IPS DF 6.9 (cell line): ENCODE results near the gene MYO1A.
"Not testable (repeated sequence)": the region's sequence is repeated elsewhere in the genome, so short reads cannot be mapped to it uniquely, and the experiment has no call there.

Experiments
- DNase-seq: peaks from one replicate; pipeline ENCODE4 v3.0.0-alpha.2; 2013; ENCODE audit warnings: low read depth, low spot score
- H3K27ac ChIP-seq: one replicate; pipeline ENCODE4 v1.5.1; 2013; ENCODE audit warnings: low read length, control low read depth
- H3K27me3 ChIP-seq: 2 replicates; pipeline ENCODE4 v1.6.1; 2013; ENCODE audit warnings: mild to moderate bottlenecking, low read length; ENCODE audit not compliant: control insufficient read depth, insufficient read depth
- H3K36me3 ChIP-seq: 2 replicates; pipeline ENCODE4 v1.6.1; 2013; ENCODE audit warnings: low read length; ENCODE audit not compliant: control insufficient read depth, insufficient read depth
- H3K4me1 ChIP-seq: 2 replicates; pipeline ENCODE4 v1.6.1; 2013; ENCODE audit warnings: low read length; ENCODE audit not compliant: control insufficient read depth, insufficient read depth
- H3K4me3 ChIP-seq: 2 replicates; pipeline ENCODE4 v1.5.1; 2013; ENCODE audit warnings: mild to moderate bottlenecking, low read length
- H3K9me3 ChIP-seq: 2 replicates; pipeline ENCODE4 v1.6.1; 2013; ENCODE audit warnings: low read length, inconsistent platforms; ENCODE audit not compliant: control insufficient read depth, insufficient read depth
- WGBS: extraction: QIAGEN DNeasy Blood & Tissue Kit; methylation state at CpG from one replicate; pipeline ENCODE4 v1.1.7; 2013; ENCODE audit warnings: mixed read lengths, missing lambda C conversion rate; ENCODE audit not compliant: insufficient read length, insufficient coverage; 5-methylcytosine and 5-hydroxymethylcytosine counted together

Gene MYO1A

DNA sequence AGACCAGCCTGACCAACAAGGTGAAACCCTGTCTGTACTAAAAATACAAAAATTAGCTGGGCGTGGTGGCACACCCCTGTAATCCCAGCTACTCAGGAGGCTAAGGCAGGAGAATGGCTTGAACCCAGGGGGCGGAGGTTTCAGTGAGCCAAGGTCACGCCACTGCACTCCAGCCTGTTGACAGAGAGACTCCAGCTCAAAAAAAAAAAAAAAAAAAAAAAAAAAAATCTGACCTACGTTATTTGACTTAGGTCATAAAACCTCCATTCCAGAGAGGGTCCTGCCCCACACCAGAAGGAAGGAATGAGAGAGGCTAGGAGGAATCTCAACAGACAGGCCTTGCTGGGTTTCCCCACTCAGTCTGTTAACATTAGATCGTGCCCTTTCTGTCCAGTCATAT is 31.6 kb downstream of the MYO1A start:
- H3K9me3 ChIP-seq, DNase-seq, H3K27me3 ChIP-seq, H3K27ac ChIP-seq, H3K36me3 ChIP-seq, H3K4me1 ChIP-seq, H3K4me3 ChIP-seq: not testable (repeated sequence)
- no CpG with 5 or more reads among the region's 5 CpGs for WGBS

DNA sequence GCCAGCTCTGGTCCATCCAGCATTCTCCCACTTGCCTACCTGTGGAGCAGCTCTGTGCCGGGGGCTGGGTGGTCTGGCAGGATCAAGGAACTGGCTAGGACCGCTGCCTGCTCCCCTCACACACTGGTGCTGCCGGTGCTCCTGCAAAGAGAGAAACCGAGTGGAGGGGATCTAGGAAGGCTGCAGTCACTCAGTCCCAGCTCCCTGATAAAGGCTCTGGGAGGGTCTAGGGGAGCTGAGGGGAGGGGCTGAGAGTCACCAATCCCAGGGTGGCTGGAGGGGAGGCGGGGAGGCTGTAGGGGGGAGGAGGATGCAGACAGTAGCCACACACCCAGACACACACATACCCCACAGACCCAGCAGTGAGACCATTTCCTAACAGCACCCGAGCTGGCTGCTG is 33.6 kb downstream of the MYO1A start, which contains the start of gene TAC3:
Gene TAC3 (minus strand): TSS at position 182 of the 400 bp plus-strand sequence. CDS start 732 bp downstream, outside the sequence.
- Histone ChIP-seq H3K36me3 (no peaks in the 10 kb centered on the region), H3K27ac (no peak within 1 kb of the TSS), H3K9me3 (no peaks in the 10 kb centered on the region), H3K4me3 (no peak within 1 kb of the TSS), H3K4me1 (0 out of 2 replicates have a peak, but pooled peaks cover 3% of the 10 kb centered on the region), H3K27me3 (no peaks in the 10 kb centered on the region)
- WGBS: no CpG with 5 or more reads among the region's 6 CpGs
- no peak for DNase-seq

DNA sequence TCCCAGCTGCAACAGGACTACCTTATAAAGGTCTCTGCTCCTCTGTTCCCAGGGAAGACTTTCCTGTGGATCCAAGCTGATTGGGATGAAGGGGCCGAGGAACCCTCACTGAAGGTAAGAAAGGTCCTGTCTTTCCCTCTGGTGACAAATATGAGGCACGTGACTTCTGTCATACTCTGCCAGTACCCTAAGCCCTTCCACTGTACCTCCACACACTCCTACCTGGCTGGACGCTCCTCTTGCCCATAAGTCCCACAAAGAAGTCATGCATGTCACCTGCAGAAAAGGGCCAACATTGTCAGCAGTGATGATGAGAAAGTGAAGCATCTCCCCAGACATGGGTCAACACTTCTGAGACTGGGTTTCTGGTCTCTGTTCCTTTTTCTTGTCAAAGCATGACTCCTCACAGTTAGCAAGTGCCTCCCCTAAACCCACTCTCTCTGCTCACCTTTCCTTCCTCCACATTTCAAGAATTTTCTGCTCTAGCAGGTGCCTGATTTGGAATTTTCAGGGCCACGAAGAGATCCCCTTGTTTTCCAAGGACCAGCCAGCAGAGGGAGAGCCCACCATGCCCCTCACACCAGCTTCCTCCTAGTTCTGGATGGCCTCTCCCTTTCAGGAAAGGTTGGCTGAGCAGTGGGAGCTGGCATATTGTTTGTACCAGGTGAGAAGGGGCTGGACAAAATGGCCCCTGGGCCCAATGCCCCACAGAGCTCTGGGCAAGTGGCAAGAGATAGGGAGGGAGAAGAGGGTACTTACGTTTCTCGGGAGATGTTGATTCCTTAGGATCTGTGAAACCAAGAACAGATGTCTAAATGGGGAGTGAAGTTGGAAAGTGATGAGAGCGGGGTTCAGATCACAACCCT is 37.1 kb downstream of the MYO1A start:
- WGBS: no CpG with 5 or more reads among the region's 7 CpGs
- Histone ChIP-seq H3K4me1 (0 out of 2 replicates have a peak, but pooled peaks cover 3% of the 10 kb centered on the region), H3K4me3 (no peak overlapping the region), H3K27ac (no peak overlapping the region), H3K9me3 (no peaks in the 10 kb centered on the region), H3K27me3 (no peaks in the 10 kb centered on the region), H3K36me3 (no peaks in the 10 kb centered on the region)
- no peak for DNase-seq

DNA sequence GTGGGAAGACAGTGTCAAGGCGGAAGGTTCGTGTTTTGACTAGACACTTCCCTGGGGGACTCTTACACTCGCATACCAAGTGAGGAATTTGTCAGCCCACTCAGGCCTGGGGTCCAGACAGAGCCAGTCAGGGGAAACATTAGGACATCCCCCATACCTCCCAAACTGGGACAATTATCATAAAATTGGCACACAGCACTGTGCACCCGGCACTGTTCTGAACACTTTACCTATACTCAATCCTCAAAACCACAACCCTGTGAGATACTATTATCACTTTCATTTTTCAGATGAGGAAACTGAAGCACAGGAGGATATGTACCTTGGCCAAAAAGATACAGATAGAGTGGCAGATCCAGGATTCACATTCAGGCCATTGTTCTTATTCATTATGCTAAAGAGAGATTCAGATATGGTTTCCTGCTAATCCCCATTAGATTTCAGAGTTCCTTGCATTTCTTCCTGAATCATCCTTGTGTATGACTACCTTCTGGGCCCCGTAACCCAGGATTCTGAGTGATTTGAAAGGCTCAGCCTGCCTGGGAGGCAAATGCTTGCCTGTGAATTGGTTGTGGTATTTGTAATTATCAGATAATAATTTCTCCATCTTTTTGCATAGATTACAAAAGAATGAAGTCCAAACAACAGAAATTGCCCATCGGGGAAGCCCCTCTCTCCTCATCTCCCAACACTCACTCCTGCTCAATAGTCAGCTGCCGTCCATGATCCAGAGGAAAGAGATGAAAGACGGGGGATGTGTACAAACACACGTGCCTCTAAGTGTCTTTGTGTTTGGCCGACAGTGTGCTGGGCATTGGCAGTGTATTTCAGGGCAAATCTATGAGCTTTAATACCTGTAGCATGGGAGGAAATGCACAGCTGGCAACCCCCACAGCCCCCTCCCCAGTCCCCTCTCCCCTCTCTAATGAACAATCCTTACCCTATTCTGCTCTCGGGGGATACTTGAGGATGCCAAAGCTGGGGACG is 38.2 kb downstream of the MYO1A start:
- no peaks in the 10 kb centered on the region for H3K27me3 ChIP-seq
- no CpG with 5 or more reads among the region's 12 CpGs for WGBS
- no peak overlapping the region for H3K4me3 ChIP-seq
- H3K36me3 ChIP-seq: no peaks in the 10 kb centered on the region
- 0 out of 2 replicates have a peak, but pooled peaks cover 3% of the 10 kb centered on the region for H3K4me1 ChIP-seq
- H3K9me3 ChIP-seq: no peaks in the 10 kb centered on the region
- no peak overlapping the region for H3K27ac ChIP-seq
- DNase-seq: no peak

DNA sequence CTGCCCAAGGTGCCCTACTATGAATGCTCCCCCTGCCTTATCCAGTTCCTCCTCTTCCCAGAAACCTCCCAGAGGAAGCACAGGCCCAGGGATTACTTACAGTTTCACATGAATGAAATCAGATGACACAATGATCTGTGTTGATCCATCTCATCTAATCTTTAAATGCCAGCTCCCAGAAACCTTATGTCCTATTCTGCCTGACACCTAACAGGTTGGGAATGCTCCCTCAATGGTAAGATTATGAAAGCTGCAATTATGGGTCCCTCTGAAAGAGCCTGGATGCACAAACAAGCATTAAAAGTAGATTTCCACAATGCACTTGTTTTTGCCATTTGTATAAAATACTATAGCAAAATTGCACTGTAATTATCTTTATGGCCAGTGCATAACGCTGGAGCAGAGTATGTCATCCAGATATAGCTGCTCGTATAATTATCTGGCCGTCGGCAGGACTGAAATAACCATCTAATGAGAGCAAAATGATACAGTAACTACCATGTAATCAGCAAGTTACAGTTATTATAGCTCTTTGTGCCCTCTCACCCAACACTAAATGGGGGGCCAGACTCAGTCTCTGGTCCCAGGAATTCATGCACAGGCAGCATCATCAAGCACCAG is 39.2 kb downstream of the MYO1A start:
- no peaks in the 10 kb centered on the region for H3K27me3 ChIP-seq

DNA sequence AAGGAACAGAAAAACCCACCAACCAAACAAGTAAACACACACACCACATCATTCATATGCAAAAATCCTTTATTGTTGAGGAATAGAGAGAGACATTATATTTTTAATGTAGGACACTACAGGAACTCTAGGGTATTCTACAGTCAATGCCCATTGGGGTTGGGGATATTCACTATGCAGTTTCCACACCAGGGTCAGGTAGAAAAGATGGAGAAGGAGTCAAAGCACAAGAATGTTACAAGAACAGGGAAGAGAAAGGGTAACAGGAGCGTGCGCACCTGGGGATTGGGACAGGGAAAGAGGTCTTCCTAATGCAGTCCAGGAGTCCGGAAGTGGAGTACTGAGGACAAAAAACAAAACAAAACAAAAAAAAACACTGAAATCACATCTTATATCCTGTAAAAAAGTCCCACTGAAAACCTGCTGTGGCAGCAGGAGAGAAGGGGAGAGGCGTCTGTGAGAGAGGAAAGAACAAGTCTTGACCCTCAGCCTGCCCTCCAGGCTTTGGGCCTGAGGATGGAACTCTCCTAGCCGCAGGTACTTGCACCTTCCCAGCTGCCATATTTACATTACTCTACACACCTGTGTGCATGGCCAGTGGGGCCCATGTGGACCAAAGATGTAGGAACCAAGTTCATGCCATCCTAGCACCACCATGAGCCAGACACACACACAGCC is 39.8 kb downstream of the MYO1A start:
- no peaks in the 10 kb centered on the region for H3K27me3 ChIP-seq
- H3K27ac ChIP-seq: no peak overlapping the region
- DNase-seq: no peak
- no peaks in the 10 kb centered on the region for H3K9me3 ChIP-seq
- WGBS: no CpG with 5 or more reads among the region's 5 CpGs
- no peak overlapping the region for H3K4me3 ChIP-seq
- no peaks in the 10 kb centered on the region for H3K36me3 ChIP-seq
- 0 out of 2 replicates have a peak, but pooled peaks cover 3% of the 10 kb centered on the region for H3K4me1 ChIP-seq

More for the DNA sequence above, 39.2 kb downstream of the MYO1A start:
- Histone ChIP-seq H3K4me1 (0 out of 2 replicates have a peak, but pooled peaks cover 3% of the 10 kb centered on the region), H3K36me3 (no peaks in the 10 kb centered on the region), H3K4me3 (no peak overlapping the region), H3K27ac (no peak overlapping the region), H3K9me3 (no peaks in the 10 kb centered on the region)
- no CpG with 5 or more reads among the region's 4 CpGs for WGBS
- DNase-seq: no peak

DNA sequence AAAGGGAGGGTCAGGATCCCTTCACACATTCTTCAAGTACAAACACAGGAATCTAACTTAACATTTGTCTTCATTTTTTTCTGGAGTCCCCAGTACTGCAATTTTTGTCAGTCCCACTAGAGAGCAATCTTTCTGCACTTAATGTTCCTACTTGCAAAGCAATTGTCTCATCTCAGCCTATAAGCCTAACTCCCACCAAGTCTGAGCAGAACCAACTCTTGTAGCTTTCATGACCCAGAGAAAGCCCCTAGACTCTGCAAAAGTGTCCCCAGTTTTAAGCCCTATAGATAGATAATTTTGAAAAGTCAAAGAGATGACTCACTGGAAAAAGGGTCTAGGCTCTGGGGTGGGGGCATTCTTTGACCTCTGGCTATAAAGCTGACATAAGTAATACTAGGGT is 41.8 kb downstream of the MYO1A start:
- no peak overlapping the region for H3K27ac ChIP-seq
- H3K4me1 ChIP-seq: 0 out of 2 replicates have a peak, but pooled peaks cover 1% of the 10 kb centered on the region
- no peak overlapping the region for H3K4me3 ChIP-seq
- H3K27me3 ChIP-seq: no peaks in the 10 kb centered on the region
- H3K9me3 ChIP-seq: no peaks in the 10 kb centered on the region
- H3K36me3 ChIP-seq: peaks cover 14% of the 10 kb centered on the region
- no peak for DNase-seq

DNA sequence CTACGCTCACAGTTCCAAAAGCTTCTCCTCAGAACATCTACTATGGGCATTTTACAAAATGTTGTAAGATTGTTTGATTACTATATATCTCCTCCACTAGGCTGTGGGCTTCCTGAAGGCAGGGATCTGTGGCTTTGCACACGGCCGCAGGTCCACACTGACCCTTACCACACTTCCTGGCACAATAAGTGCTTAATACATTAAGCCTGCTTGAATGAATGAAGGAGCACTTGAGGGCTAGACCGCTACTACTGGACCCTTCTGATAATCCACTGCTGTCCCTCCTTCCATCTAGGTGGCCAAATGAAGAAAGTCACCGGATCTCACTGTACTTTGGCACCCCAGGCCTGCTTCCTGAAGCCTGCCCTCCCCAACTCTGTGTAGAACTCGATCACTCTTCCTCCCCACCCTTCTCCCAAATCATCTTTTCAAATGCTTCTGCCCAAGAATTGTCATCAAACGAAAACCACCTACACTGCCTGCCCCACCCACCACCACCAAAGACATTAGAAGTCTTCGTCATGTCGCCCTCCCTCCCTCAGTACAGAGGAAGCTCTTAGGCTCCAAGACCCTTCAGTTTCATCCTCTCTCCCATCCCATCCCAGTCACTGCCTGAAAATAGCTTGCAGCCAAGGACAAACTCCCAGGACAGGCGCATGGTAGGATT is 43.0 kb downstream of the MYO1A start:
- peaks cover 18% of the 10 kb centered on the region for H3K36me3 ChIP-seq
- H3K27ac ChIP-seq: no peak overlapping the region
- no peak overlapping the region; the same call in 1 of the 2 replicates for H3K4me3 ChIP-seq
- no CpG with 5 or more reads among the region's 10 CpGs for WGBS
- H3K4me1 ChIP-seq: no peaks in the 10 kb centered on the region
- H3K27me3 ChIP-seq: no peaks in the 10 kb centered on the region
- H3K9me3 ChIP-seq: no peaks in the 10 kb centered on the region
- no peak for DNase-seq

DNA sequence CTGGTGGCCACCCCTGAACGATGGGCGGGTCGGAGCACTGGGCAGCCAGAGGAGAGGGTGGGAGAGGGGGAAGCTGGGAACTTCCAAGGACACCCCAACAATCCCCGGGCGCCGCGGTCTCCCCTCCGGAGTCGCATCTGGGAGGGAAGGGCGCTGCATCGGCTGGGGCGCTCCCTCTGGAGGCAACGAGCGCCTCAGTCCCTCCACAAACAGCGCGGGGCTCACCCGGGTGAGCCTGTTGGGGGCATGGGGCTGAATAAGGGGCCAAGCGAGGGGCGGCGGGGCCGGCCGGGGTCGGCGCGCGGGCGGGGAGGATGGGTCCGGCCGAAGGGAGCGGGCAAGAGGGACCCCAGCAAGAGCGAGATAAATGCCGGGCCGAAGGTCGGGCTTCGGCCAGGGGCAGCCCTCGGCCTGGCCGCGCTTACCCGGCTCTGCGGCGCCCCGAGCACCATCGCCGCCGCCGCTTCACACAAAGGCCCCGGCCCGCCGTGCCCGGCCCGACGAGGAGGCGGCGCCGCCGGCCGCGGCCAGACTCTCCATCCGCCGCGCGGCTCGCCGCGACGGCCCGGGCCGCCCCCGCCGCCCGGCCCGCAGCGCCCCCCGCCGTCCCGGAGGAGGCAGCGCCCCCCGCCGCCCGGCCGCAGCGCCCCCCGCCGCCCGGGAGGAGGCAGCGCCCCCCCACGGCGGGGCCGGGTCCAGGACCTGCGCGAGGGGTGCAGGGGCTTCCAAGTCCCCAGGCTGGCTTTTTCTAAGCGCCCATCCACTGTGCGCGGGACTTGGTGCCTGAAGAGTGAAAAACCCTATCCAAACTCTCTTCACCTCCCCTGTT is 43.7 kb downstream of the MYO1A start, which contains the start of gene ZBTB39:
Gene ZBTB39 (minus strand): TSS at position 567 of the 829 bp plus-strand sequence. CDS start 1,629 bp downstream, outside the sequence.
- Histone ChIP-seq H3K27ac (no peak within 1 kb of the TSS), H3K4me3 (peak within 1 kb of the TSS; percentile 91), H3K36me3 (peaks cover 18% of the 10 kb centered on the region), H3K4me1 (no peaks in the 10 kb centered on the region), H3K9me3 (no peaks in the 10 kb centered on the region), H3K27me3 (no peaks in the 10 kb centered on the region)
- DNase-seq: no peak
- no CpG with 5 or more reads among the region's 94 CpGs for WGBS
